Astrocyte of the cerebellum (primary cell): ENCODE measurements around the gene ZBTB33.

Experiments used
- DNase-seq: peaks from one replicate; pipeline ENCODE4 v3.0.0-alpha.2; 2011; ENCODE audit warnings: low read depth
- H3K4me3 ChIP-seq: 2 replicates; pipeline ENCODE4 v1.5.1; 2011; ENCODE audit warnings: mild to moderate bottlenecking, low read depth, low read length, moderate library complexity
- in situ Hi-C: cut with HindIII; loops from 2 replicates; pipeline ENCODE4 v1.10.0; 2017; ENCODE audit warnings: low sequenced_read_pairs
- TF ChIP-seq, protein P1 (sequence below): IDR thresholded peaks from 2 replicates; pipeline ENCODE4 v1.5.1; 2012; ENCODE audit warnings: low read length, low read depth, moderate library complexity, mild to moderate bottlenecking; ENCODE audit errors: missing control alignments

ZBTB33 gene

DNA sequence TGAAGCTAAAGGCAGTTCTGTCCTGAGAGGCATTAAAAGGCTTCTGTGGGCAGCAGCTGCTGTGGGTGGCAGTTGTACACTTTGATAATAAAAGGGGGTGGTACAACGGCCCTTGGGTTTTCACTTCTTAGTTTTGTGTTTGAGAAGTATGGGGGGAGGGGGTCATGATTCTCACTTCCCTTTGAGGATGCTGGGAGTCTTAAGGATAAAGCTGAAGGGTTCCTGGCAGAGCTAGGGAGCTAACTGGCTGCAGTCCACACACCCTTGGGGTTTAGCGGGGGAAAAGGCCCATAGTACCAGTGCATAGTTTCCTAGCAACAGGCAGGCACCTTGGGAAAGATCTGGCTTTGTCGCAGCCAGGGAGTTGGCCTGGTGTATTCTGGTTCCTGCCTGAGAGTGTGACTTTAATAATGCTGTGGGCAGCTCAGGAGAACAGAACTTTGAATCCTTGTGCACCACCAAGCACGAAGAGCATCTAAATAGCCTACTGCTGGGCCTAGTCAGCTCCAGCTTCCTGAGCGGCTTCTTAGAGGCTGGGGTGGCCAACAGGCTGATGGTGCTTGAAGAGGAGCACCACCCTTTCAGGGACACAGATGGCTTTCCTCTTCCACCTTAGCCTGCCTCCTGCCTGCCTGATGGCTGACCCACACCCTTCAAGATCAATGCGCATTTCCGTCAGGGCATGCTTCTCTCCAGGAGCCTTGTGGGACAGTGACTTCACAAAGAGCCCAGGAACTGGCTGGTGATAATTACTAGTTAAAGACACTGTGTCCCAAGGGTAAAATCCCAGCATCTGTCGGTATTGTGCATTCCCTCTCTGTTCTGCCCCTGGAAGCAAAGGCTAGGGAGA, 12.5 kb downstream of the ZBTB33 start:
- TF ChIP-seq, protein P1, sequence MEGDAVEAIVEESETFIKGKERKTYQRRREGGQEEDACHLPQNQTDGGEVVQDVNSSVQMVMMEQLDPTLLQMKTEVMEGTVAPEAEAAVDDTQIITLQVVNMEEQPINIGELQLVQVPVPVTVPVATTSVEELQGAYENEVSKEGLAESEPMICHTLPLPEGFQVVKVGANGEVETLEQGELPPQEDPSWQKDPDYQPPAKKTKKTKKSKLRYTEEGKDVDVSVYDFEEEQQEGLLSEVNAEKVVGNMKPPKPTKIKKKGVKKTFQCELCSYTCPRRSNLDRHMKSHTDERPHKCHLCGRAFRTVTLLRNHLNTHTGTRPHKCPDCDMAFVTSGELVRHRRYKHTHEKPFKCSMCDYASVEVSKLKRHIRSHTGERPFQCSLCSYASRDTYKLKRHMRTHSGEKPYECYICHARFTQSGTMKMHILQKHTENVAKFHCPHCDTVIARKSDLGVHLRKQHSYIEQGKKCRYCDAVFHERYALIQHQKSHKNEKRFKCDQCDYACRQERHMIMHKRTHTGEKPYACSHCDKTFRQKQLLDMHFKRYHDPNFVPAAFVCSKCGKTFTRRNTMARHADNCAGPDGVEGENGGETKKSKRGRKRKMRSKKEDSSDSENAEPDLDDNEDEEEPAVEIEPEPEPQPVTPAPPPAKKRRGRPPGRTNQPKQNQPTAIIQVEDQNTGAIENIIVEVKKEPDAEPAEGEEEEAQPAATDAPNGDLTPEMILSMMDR = no peak
- DNase-seq = no peak
- in situ Hi-C loops = no loop called here
- H3K4me3 ChIP-seq = no peak overlapping the region

DNA sequence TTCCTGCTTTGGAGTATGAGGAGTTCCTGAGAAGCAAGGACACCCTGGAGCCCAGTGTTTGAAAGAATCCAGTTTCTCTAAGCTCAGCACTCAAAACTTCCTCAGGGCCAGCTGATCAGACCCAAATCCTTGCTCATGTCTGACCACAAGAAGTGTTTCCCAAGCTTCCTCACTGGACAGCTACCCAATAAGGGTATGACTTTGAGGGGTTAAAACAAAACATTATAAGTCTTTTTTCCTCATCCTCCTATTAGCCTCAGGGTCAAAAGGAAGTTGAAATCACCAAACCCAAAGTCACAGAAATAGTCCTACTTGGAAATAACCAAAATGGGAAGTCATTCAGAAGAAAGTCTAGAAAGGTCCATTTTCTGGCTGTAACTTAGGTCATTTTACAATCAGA, 13.7 kb downstream of the ZBTB33 start:
- in situ Hi-C loops = no loop called here
- no peak overlapping the region for H3K4me3 ChIP-seq
- TF ChIP-seq, protein P1 = no peak
- no peak for DNase-seq

DNA sequence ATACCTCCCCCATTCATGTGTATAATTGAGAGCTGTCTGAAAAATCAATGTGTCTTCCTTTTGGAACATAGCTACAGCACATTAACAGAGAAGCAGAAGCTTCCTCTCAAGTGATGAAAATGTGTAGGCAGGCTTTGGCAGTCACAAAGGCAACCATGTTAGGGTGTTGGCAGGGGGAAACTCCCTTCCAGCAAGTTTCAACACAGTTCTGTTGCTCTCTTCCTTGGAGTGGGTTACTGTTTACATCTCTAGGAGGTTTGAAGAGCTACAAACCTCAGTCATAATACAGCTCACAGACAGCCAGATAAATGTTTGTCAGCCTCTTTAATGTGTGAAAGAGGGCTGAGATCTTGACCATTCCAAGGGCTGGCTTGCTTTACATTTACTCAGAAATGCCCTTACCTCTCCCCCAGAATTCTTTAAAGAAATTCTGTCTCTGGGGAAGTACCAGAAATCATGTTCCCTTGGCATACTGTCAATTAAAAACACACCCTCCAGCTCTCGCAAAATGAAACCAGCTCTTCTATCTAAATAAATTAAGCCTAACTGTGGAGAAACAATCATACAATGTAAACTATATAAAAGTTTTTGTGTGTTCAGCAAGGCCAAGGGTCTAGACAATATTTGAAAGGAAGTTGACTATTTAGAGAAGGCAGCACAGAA, 18.9 kb downstream of the ZBTB33 start:
- no peak overlapping the region for H3K4me3 ChIP-seq
- in situ Hi-C loops = no loop called here
- no peak for DNase-seq
- TF ChIP-seq, protein P1 = no peak

- in situ Hi-C loops = no loop called here
- TF ChIP-seq, protein P1 = no peak
- DNase-seq = no peak
- H3K4me3 ChIP-seq = no peak overlapping the region
Measured at GRCh38 chrX:120270567-120270966, 20.0 kb downstream of the ZBTB33 start.

DNA sequence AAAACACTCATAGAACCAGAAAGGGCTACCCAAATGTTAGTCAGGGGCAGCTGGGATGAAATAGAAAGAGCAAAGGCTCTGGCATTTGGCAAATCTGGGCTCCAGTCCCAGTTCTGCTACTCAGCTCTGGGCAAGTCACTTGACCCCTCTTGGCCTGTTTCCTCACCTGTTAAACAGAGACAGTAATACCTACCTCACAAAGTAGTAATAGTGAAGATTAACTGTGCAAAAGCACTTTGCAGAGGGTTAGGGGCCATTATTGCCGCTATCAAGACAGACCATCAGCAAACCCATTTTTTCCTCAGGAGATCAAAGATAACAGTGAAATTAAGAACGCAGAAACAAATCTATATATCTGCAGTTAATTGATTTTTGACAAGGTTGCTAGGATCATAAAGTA, 20.6 kb downstream of the ZBTB33 start:
- in situ Hi-C loops = no loop called here

DNA sequence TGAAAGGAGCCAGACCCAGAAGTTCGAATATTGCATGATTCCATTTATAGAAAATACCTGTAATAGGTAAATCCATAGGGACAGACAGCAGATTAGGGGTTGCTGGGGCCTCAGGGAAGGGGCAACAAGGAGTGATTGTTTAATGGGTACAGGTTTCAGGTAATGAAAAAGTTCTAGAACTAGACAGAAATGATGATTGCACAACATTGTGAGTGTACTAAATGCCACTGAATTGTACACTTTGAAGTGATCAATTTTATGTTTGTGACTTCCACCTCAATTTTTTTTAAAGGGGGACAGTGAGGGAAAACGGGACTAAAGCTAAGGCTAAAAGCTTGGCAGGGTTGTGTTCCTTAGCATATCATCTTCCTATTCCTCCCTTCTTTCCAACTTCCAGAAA, 23.5 kb downstream of the ZBTB33 start:
- in situ Hi-C loops = no loop called here
- DNase-seq = no peak
- H3K4me3 ChIP-seq = no peak overlapping the region
- TF ChIP-seq, protein P1 = no peak

More for the DNA sequence above, 20.6 kb downstream of the ZBTB33 start:
- DNase-seq = no peak
- TF ChIP-seq, protein P1 = no peak
- no peak overlapping the region for H3K4me3 ChIP-seq
